OCI-LY1 (cell line): Measurements from ENCODE around the gene PREX1.

Source experiments
- EZH2 ChIP-seq: fragments of 200-600 bp; sonication (generic), shearing (Covaris generic); IDR thresholded peaks from 2 replicates; pipeline ENCODE4 v1.8.0; 2017; ENCODE audit warnings: borderline replicate concordance, mixed run types, mild to moderate bottlenecking, antibody characterized with exemption, low read length, moderate library complexity, mixed read lengths
- TF ChIP-seq, protein P1 (sequence below): fragments of 200-600 bp; sonication (generic), shearing (Covaris generic); IDR thresholded peaks from 2 replicates; pipeline ENCODE4 v1.5.1; 2017; ENCODE audit warnings: mild to moderate bottlenecking, antibody characterized with exemption, low read length, moderate library complexity, mixed read lengths

DNA sequence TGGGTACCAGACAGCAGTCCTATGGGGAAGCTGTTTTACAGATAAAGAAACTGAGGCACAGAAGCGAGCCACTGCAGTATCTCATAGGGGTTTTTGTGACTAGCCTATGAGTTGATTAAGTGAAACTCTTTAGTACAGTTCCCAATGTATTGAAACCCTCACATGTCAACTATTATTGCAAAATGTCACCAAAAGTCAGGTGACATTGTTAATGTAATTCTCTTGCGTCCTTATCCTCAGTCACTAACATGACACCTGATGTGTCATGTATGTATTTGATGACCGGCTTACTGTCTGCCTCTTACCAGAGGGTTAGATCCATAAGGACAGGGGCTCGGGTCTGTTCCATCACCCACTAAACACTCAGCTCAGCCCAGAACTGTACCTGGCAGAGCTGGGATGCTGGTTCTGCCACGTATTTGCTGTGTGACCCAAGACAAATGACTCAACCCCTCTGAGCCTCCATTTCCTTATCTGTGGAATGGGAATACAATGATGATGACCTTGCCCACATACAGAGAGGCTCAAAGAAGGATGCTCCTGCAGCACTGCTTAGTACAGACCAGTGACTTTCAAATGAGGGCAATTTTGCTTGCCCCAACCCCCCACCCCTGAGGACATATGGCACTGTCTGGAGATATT lies 32.9 kb downstream of the PREX1 start:
- TF ChIP-seq, protein P1, sequence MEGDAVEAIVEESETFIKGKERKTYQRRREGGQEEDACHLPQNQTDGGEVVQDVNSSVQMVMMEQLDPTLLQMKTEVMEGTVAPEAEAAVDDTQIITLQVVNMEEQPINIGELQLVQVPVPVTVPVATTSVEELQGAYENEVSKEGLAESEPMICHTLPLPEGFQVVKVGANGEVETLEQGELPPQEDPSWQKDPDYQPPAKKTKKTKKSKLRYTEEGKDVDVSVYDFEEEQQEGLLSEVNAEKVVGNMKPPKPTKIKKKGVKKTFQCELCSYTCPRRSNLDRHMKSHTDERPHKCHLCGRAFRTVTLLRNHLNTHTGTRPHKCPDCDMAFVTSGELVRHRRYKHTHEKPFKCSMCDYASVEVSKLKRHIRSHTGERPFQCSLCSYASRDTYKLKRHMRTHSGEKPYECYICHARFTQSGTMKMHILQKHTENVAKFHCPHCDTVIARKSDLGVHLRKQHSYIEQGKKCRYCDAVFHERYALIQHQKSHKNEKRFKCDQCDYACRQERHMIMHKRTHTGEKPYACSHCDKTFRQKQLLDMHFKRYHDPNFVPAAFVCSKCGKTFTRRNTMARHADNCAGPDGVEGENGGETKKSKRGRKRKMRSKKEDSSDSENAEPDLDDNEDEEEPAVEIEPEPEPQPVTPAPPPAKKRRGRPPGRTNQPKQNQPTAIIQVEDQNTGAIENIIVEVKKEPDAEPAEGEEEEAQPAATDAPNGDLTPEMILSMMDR, result no peak
- TF ChIP-seq EZH2, result no peak
